ENCODE measurements around the gene IRAK3.

Gene IRAK3

DNA sequence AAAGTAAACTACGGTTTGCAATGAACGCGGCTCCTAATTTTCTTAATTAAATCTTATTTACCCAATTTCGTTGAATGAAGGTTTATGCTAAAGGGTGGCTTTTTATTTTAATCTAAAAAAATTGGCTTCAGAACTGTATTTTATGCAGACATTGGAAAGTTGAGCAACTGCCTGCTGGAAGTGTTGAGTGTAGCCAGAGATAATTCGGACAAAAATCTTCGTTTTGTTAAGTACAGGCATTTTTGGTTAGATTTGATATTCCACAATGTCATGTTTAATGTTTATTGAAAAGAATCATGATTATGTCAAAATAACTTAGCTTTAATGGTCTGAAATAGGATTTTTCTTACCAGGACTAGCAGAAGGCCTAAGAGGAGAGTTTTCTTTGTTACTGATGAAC is 875 bp downstream of the IRAK3 start:
- H3K27ac ChIP-seq, result no peak overlapping the region
- TF ChIP-seq ZFX (IDR thresholded peaks at IDR 0.05; ENCODE audit: borderline replicate concordance), result no peak
- TF ChIP-seq, protein P1, sequence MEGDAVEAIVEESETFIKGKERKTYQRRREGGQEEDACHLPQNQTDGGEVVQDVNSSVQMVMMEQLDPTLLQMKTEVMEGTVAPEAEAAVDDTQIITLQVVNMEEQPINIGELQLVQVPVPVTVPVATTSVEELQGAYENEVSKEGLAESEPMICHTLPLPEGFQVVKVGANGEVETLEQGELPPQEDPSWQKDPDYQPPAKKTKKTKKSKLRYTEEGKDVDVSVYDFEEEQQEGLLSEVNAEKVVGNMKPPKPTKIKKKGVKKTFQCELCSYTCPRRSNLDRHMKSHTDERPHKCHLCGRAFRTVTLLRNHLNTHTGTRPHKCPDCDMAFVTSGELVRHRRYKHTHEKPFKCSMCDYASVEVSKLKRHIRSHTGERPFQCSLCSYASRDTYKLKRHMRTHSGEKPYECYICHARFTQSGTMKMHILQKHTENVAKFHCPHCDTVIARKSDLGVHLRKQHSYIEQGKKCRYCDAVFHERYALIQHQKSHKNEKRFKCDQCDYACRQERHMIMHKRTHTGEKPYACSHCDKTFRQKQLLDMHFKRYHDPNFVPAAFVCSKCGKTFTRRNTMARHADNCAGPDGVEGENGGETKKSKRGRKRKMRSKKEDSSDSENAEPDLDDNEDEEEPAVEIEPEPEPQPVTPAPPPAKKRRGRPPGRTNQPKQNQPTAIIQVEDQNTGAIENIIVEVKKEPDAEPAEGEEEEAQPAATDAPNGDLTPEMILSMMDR (IDR thresholded peaks at IDR 0.05), result no peak

DNA sequence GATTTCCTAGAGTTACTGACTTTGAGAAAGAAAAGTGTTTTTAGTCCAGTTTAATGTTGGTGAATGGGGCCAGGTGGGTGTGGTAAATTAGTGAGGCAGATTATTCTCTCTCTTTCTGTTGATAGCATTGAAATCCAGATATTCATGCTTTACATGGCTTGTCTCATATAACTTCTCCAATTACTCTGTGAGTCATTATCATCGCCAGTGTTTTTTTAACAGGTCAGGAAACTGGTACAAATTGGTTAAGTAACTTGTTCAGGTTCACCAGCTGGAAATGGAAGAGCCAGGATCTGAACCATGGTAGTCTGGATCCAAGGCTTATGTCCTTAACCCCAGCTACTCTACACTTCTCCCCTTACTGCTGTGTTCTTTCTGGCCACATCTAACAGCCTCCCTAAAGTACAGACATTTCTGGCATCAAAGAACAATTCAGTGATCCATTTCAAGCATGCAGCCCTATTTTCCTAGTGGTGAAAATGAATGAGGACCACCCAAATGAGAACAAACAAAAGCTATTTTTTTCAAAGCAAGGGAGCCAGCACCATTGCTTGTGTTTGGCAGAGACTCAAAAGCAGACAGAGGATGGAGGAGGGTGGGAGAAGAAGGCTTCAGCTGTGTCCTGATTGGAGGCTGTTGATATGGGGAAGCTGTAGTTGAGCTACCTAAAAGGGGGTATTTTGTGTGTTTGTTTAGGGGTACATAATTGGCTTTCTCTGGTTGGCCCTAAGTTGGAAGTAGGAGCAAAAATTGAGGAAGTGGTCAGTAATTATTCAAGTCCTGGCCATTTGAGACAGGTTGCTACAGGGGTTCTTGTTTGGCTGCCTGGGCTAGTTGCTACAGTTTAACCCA is 1.7 kb downstream of the IRAK3 start:
- no peak for TF ChIP-seq ZFX (IDR thresholded peaks at IDR 0.05; ENCODE audit: borderline replicate concordance)
- TF ChIP-seq, protein P1 (IDR thresholded peaks at IDR 0.05), result no peak
- no peak overlapping the region for H3K27ac ChIP-seq

DNA sequence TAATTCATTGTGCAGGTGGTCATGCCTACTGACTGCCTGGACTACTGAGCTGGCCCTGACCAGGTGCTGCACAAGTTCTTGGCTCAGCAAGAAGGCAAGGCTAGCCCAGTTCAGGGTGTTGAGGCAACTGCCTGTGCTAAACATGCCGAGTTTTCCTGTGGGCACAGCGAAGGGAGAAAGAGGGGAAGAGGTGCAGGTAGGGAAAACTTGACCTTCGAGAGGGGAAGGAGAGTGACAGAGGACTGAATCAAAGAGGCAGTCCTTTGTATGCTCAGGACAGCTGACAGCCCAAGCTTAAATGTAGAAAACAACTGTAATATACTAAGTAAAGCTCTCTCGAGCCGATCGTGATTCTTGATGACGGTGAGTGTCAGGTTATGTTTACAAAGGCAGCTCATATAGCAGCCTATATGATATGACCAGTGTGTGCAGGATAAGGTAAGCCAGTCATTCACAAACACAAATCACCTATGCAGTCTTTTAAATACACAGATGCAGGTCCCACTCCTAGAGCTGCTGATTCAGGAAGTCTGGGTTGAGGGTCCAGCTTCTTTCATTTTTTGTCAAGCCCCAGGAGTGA is 2.6 kb downstream of the IRAK3 start:
- no peak overlapping the region for H3K27ac ChIP-seq
- TF ChIP-seq ZFX (IDR thresholded peaks at IDR 0.05; ENCODE audit: borderline replicate concordance), result no peak
- TF ChIP-seq, protein P1 (IDR thresholded peaks at IDR 0.05), result no peak

DNA sequence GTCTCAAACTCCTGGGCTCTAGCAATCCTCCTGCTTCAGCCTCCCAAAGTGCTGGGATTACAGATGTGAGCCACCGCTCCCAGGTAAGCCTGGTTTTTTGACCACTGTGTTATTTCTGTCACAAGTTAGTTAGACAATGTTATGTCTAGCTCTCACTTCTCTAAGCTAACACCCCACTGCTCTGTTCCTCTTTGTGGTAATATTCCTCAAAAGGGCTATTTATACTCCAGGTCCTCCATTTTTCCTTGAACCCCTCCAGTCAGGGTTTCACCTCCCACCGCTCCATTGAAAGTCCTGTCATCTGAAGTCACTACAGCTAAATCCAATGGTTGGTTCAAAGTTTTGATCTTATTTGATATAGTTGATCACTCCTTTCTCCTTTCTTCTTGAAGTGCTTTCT is 5.1 kb downstream of the IRAK3 start:
- no peak for TF ChIP-seq ZFX (IDR thresholded peaks at IDR 0.05; ENCODE audit: borderline replicate concordance)
- TF ChIP-seq, protein P1 (IDR thresholded peaks at IDR 0.05), result no peak
- H3K27ac ChIP-seq, result no peak overlapping the region

DNA sequence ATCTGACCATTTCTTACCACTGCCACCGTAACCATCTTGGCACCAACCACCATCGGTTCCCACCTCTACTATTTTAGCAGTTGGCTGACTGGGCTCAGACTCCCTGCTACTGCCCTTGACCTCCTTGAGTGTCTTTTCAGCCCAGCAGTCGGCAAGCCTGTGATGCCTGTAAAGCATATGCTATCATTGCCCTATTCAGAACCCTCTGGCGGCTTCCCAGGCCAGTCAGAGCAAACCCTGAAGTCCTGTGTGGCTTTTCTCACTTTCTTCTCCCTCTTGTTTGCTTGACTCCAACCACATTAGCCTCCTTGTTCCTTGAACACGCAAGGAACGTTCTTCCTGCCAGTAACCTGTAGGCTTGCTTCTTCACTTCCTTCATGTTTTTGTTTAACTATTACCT is 6.2 kb downstream of the IRAK3 start:
- no peak for TF ChIP-seq ZFX (IDR thresholded peaks at IDR 0.05; ENCODE audit: borderline replicate concordance)
- TF ChIP-seq, protein P1 (IDR thresholded peaks at IDR 0.05), result no peak
- H3K27ac ChIP-seq, result no peak overlapping the region

DNA sequence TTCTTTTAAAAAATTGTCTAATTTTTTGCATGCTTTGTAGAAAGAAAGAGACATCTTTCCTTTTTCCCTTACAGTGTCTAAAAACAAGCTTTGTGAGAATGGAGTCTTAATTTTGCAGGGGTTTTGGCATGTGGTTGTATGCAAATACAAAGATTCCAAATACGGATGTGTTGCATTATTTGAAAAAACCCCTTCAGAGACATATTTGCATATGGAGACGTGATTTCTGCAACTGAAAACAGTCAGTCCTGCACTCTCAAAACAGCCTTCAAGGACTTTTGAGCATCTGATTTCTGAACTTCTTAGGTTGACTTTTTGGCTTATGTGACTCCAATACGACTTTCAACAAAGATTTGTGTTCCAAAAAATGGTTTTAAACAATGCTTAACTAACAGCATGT is 7.8 kb downstream of the IRAK3 start:
- no peak overlapping the region for H3K27ac ChIP-seq
- no peak for TF ChIP-seq ZFX (IDR thresholded peaks at IDR 0.05; ENCODE audit: borderline replicate concordance)
- TF ChIP-seq, protein P1 (IDR thresholded peaks at IDR 0.05), result no peak

DNA sequence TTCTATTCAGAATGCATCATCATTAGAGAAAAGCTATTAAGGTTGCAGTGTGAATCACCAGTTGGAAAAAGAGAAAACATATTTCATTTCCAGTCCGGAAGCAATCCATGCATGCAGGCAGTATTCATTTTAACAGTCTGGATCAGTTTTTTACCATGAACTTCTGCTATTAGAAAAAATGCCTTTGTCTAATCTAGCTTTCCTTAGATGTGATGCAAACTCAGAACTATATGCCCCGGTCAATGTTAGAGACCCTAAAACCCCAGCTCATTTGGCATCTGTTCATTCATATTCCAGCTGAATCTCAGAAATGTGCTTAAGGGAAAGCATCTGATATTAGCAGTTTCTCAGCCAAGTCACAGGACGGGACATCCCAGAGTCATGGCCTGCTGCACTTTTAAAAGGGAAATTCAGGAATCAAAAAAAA is 8.5 kb downstream of the IRAK3 start:
- TF ChIP-seq, protein P1 (IDR thresholded peaks at IDR 0.05), result no peak
- TF ChIP-seq ZFX (IDR thresholded peaks at IDR 0.05; ENCODE audit: borderline replicate concordance), result no peak
- no peak overlapping the region for H3K27ac ChIP-seq

Data from 22Rv1 (cell line).